HG02798 (cell line): ENCODE results near the gene DISC1.

Experiments
- ATAC-seq: cut with Tn5 transposase; IDR thresholded peaks from one replicate; pipeline ENCODE4 v1.9.1; 2021; ENCODE audit warnings: mild to moderate bottlenecking; ENCODE audit not compliant: unreplicated experiment, poor library complexity

Gene DISC1

DNA sequence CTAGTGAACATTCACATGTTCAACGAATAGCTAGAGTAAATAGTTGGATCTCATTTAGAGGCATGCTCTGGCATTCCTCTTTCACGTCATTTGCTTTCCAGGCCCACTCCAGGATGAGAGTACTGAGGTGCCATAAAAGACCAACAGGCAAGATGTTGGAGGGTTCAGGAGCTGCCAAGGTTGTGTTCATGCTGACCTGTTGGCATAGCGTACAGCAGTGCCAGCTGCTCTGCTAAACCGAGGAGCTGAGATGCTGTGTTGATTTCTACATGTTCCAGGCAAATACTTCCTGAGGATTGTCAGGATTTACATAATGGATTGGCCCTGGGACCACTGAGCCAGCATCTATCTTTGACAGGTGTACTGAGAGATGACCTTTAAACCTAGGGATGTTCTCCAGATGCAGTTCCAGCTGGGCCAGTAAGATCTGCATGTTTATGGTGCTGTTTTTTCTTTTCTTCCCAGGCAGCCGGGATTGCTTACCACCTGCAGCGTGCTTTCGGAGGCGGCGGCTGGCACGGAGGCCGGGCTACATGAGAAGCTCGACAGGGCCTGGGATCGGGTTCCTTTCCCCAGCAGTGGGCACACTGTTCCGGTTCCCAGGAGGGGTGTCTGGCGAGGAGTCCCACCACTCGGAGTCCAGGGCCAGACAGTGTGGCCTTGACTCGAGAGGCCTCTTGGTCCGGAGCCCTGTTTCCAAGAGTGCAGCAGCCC lies 66.9 kb downstream of the DISC1 start:
- no peak for ATAC-seq

DNA sequence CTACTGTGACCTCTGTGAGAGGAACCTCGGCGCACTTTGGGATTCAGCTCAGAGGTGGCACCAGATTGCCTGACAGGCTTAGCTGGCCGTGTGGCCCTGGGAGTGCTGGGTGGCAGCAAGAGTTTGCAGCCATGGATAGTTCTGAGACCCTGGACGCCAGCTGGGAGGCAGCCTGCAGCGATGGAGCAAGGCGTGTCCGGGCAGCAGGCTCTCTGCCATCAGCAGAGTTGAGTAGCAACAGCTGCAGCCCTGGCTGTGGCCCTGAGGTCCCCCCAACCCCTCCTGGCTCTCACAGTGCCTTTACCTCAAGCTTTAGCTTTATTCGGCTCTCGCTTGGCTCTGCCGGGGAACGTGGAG lies 67.5 kb downstream of the DISC1 start:
- ATAC-seq = no peak

DNA sequence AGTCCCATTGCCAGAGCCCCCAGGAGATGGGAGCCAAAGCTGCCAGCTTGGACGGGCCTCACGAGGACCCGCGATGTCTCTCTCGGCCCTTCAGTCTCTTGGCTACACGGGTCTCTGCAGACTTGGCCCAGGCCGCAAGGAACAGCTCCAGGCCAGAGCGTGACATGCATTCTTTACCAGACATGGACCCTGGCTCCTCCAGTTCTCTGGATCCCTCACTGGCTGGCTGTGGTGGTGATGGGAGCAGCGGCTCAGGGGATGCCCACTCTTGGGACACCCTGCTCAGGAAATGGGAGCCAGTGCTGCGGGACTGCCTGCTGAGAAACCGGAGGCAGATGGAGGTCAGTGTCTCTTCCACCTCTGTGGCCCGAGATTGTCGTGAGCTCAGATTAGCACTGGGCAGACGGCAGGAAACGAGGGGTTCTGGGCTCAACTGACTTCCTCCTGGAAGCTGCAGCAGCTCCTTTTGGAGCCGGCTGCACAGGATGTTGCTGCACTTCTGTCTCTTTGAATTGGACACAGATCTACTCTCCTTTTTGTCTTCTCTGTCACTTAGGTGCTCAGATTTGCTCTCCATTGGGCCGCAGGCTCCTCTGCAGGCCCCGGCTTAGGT lies 68.0 kb downstream of the DISC1 start:
- ATAC-seq = no peak

DNA sequence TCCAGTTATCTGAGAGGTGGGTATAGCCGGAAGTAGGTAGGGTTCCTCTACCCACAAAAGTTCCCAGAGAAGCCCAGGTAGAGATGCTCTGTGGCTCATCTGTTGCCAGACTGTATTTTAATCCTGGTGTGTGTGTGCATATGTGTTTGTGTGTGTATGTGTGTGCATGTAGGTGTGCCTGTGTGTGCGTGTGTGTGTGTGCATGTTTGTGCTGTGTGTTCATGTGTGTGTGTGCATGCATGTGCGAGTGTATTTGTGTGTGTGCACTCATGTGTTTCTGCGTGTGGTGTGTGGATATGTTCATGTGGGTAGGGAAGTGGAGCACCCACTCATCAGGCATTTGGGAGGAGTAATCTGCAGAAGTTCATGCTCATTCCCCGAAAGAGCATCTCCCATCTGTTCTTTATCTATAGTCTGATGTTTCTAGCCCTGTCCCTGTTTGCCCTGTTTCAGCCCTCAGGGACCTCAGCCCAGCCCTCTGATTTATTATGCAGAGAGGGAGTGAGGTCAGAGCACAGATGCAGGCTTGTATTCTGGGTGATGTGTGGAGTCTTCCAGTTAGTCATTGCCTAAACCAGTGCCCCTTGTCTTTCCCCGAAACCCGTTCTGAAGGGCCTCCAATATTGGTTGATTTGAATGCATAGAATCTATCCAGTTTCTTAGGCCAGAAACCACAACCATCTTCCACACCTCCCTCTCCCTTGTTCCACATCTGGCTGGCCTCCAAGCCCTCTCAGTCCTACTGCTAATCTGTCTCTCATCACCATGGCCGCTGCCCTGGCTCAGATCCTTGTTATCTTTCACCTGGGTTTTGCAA lies 69.1 kb downstream of the DISC1 start:
- ATAC-seq = no peak

DNA sequence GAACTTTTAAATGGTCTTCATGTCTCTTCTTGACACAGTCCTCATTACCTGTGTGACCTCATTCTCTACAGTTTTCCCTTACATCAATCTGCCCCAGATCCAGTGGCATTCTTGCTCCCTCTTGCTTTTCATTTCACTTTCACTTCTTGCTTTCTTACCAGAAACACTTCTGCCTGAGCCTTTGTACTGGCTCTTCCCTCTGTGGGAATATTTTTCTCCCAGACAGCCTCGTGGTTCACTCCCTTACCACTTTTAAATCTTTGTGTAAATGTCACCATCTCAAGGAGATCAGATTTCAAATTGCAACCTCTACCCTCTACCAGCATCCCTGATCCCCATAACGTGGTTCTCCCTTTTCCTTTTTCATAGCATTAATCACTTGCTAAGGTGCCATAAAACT lies 73.2 kb downstream of the DISC1 start:
- ATAC-seq = no peak

DNA sequence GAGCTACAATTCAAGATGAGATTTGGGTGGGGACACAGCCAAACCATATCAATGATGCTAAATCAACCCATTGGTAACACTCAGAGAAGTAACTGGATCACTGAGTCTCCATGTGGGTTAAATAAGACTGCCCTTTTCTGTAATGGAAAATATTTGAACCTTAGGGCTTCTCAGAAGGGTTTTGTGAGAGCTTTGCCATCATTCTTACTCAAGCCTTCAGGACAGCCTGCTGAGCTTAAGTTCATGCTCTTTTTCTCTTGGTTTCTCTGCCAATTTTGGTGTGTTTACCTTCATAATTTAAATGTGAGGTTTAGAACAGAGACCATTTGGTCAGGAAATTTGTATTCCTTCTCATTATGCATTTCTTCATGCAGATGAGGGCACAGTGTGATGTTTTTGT lies 74.7 kb downstream of the DISC1 start:
- ATAC-seq = no peak

DNA sequence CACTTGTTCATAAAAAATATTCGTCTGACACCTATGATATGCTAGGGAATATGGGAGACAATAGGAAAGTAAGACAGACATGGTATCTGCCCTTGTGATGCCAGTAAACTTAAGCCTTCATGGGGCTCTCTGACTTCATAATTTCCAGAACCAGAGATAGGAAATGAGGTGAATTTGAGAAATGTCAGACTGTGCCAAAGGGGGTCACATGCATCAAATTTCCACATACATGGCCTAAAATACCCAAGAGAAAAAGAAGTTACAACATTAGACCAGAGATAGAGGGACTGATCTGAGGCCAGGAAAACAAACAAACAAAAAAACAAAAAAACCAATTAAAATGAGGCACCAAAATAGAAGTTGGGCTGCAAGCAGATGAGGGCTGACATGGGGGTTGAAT lies 75.7 kb downstream of the DISC1 start:
- ATAC-seq = no peak

DNA sequence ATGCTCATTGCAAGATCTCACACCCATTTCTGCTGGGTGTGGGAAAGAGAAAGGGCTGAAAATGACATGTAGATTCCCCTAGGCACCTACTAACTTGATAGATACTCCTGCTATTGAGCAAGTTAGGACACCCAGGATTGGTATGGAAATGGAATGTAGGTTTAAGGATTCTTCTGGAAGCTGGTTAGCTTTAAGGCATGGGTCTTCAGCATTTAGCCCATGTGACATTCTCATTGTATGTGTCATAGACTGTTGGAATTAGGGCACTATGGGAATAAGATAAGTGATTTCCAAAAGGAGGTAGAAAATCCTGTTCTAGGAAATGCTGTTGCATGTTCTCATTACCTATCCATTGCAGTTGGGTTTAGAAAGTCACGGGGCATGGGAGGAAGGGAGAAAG lies 76.2 kb downstream of the DISC1 start:
- ATAC-seq = no peak

DNA sequence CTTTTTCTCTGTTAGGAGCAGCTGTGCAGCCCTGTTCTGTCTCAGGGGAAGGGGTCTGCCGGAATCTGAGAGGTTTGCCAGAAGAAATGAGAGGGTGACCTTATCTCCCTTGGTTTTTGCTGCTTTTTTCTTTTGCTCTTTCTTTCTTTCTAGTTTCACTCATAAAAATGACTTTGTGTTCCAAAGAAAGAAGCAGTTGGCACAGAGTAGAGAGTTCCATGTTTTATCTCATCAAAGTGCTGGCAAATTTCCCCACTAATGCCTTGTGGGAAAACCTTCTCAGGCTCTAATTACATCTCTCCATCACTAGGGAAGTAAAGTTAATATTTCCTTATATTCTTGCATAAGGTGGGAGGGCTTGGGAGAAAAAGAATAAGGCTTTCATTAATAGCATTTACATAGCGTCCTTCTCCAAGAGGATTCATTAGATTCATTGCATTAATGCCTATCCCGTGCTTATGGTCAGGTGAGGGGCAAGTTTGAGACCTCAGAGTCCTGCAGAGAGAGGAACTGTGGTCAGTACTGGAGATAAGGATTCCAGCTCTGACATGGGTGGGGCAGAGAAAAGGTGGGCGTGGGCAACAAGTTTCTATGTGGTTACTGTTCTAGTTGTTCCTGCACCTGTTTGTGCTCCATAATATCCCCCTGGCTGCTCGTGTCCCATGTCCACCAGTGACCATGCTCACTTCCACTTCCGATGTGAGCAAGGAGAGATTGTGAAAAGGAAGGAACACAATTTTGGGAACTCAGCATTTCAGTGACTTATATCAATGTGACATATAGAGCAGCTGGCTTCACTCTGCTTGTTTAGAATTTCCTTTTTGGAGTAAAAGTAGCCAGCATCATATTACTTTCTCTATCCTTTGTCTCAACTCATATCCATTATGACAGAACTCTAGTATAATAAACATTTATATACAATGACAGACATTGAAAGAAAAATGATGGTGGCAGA lies 79.5 kb downstream of the DISC1 start:
- ATAC-seq = no peak

DNA sequence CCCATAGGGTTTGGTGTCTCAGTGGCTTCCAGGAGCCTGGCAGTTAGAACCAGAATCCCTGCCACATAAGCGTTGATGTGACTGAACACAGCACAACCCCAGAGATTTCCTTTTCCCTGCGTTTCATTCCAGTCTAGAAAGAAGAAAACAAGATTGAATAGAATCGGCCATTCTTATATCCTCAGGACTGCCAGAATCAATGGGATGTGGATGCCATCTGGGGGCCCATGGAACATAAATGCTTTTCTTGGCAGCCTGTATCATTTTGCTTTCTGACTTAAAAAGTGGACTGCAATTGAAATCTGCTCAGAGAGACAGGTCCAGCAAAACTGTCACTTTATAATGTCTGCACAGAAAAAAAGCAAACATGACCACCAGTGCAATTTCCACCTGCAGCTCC lies 80.3 kb downstream of the DISC1 start:
- no peak for ATAC-seq

DNA sequence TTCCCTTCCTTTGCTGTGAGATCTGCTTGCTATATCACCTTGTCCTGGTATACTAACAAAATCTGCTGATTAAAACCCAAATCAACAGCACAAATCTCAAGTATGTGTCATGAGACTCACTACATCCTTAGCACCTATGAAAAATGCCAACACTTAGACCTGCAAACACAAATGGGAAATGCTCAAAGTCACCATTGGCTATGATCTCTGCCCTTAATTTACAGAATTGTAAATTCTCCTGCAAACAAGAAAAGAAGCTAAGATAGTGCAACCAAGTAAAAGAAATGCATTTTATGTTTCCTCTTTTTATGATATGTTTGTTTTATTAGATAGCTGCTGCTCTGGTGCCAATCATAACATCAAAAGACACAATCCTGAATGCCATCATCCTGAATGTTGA lies 80.8 kb downstream of the DISC1 start:
- no peak for ATAC-seq

DNA sequence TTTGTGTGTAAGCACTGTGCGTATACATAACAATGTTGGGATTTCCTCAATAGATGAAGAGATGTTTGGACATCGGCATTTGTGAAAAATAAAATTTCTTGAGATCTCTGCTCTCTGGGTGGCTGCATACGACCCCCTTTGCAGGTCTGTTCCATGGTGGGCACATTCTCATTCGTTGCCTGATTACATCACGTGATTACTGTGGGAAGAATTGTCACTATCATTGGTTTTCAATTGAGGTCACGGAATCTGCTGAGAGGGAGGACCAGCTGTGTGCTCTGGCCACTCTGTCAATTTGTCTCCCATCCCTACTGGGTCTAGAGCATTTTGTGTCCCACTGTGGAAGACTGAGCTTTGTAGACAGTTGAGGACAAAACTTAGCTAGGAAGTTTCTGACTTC lies 81.8 kb downstream of the DISC1 start:
- no peak for ATAC-seq

DNA sequence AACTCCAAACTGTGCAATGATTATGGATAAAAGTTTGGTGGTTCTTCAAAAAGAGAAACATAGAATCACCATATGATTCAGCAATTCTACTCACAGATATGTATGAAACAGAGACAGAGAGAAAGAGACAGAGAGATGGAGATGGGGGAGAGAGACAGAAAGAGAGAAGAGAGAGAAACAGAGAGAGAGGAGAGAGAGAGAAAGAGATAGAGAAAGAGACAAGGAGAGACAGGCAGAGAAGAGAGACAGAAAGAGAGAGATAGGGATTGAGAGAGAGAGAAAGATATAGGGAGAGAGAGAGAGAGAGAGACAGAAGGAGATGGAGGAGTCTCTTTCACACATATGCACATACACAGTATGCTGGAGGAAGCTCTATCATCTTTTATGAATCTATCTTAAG lies 87.8 kb downstream of the DISC1 start:
- no peak for ATAC-seq

DNA sequence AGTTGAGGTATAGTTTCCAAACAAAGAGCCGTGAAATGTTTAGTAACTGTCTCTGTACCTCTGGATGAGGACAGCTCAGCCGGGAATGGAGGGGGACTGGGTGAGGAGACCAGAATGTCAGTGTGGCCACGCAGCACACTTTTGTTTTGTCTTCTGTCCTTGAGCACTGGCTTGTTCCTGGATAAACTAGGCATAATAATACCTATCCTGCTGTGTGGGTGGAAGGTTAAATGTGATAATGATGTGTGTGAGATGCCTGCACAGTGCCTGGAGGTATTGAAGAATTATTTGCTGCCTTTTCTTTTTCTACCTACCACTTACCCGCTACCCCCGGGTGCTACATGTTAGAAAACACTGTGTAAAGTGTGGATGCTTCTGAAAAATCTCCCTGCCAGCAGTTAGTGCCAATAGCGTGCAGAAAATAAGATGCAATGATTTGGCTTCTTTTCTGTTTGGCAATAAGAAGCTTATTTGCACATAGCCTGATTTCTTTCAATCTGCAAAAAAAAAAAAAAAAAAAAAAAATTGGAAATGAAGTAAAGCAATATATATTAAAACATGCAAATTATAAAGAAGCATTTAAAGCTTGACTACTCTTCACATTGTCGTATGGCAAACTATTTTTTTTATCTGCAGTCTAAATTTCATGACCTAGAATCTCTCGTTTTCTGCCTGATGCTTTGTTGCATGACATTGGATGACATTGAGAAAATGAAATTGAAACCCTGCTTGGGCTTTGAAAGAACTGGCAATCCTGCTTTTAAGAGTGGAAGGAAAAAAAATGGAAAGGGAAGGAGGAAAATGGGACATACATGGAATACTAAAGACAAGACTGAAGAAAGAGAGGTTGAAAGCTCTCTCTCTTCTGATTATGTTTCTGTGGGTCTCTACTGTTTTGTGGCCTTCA lies 89.5 kb downstream of the DISC1 start:
- ATAC-seq = no peak

DNA sequence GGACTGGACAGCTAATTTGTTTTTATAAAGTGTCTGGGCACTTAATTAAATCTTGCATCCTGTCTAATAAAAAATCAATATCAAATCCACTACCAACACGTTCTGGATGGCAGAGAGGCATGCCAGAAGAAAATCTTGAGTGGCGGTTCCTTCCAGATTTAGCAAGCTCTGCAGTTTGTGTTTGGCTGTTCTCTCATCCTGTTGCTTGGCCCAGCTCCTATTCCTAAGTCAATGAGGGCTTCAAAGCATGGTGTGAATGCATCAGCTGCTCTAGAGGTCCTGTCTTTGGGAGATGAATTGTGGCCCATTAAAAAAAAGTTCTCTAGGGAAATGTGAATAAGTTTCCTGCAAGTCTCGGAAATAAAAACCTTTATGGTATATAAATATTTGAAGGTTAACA lies 90.3 kb downstream of the DISC1 start:
- ATAC-seq = no peak

DNA sequence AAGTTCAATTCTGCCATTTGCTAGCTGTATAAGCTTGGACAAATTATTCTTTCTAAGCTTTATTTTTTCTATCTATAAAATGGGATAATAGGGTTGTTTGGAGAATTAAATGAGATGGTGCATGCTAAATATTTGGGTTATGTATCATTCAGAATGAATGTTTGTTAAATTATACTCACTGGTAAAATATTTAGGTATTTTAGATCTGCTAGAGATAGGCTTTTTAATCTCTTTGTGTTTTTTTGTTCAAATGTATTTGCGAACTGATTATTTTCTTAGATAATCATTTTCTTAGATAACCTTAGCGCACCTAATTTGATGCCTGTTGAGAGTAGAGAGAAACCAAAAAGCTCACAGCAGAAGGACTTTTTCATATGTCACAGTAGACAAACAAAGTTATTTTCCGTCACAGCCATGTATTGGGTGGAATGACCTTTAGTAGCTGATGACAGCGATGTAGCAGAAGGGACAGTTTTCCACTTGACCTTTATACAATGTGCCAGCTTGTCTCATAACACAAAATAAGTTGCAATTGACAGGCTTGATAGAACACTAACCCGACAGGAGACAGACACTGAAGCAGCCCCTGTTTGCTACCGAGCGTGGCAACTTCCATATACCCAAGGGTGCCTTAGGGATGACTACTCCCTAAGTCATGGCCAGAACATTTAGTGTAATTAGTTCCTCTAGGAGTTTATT lies 93.0 kb downstream of the DISC1 start:
- no peak for ATAC-seq

DNA sequence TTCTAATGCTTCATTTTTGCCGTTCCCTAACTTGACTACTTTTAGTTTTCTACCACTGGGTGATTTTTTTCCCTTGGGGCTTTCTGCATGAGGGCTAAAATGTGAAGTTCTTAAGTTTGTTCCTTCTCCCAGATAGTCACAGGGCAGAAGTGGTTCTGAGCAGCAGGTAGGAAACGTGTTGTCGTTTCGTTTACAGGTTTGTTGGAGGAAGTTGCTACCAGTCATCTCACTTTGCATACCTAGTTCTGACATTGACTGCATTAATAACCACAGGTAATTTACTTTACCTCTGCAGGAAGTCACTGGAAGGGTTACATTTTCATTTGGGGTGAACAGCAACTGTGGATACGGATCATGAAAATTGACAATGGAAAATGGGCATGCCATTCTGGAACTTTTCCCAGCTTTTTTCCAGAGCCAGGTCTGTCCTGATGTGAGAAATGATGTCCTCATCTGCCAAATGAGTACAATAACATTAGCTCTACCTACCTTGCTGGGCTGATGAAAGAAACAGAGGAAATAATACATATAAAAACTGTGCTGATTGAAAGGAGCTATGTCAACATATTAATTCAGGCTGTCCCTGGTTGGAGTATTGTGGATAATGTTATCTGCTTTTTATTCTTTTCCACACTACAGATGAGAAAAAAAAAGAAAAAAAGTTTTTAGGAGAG lies 94.2 kb downstream of the DISC1 start:
- ATAC-seq = no peak

DNA sequence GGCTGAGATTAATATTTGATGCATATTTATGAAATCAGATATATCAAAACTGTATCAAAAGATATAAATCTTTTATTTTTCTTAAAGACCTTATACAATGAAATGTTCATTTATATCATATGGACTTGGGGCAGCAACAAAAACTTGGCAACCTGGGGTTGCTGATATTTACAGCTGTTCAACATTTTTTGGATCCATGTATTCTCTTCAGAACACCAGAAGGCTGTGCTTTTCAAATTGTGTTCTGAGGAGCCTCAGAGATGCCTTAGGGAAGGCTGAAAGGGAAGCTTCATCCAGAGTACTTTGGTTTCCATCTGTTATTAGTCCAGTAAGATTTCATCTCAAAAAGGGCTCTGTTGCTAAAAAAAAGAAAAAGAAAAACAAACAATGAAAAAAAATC lies 94.8 kb downstream of the DISC1 start:
- no peak for ATAC-seq
